Central memory CD8-positive, alpha-beta T cell (primary cell): ENCODE results near the gene RTN4RL1.
"Not testable (repeated sequence)": the region's sequence is repeated elsewhere in the genome, so short reads cannot be mapped to it uniquely, and the experiment has no call there.

ENCODE experiments used
- ATAC-seq: fragments of 150-1000 bp; cut with Tn5 transposase; replicated peaks from 2 replicates; pipeline ENCODE4 v1.10.0; 2022; ENCODE audit warnings: mild to moderate bottlenecking, moderate FRiP score, moderate number of reproducible peaks; ENCODE audit not compliant: poor library complexity, severe bottlenecking; ENCODE audit errors: extremely low read depth
- DNase-seq, 2 donors: peaks; one replicate each; pipeline ENCODE4 v3.0.0; 2021; ENCODE audit warnings: low spot score in 2 of 2
- H3K27ac Mint-ChIP-seq: one replicate; pipeline ENCODE4 v1.8.0; 2022; ENCODE audit warnings: low read depth, mild to moderate bottlenecking, moderate library complexity, mixed read lengths
- H3K27me3 Mint-ChIP-seq: one replicate; pipeline ENCODE4 v1.8.0; 2022; ENCODE audit warnings: mixed read lengths
- H3K36me3 Mint-ChIP-seq: one replicate; pipeline ENCODE4 v1.8.0; 2022; ENCODE audit warnings: mild to moderate bottlenecking, moderate library complexity, mixed read lengths; ENCODE audit not compliant: insufficient read depth
- H3K4me1 Mint-ChIP-seq: one replicate; pipeline ENCODE4 v1.8.0; 2022; ENCODE audit warnings: mixed read lengths
- H3K4me3 Mint-ChIP-seq: one replicate; pipeline ENCODE4 v1.8.0; 2022; ENCODE audit warnings: mild to moderate bottlenecking, moderate library complexity, mixed read lengths
- H3K9me3 Mint-ChIP-seq: one replicate; pipeline ENCODE4 v1.8.0; 2022; ENCODE audit warnings: mixed read lengths

Gene RTN4RL1

GRCh38 chr17:1995907-1996799, 29.0 kb downstream of the RTN4RL1 start:
- DNase-seq (no peak), ATAC-seq (no peak)
- Mint-ChIP-seq H3K27ac (no peak overlapping the region), H3K27me3 (peaks cover 65% of the 10 kb centered on the region), H3K36me3 (peaks cover 4% of the 10 kb centered on the region), H3K4me1 (no peaks in the 10 kb centered on the region), H3K4me3 (no peak overlapping the region), H3K9me3 (no peaks in the 10 kb centered on the region)

DNA sequence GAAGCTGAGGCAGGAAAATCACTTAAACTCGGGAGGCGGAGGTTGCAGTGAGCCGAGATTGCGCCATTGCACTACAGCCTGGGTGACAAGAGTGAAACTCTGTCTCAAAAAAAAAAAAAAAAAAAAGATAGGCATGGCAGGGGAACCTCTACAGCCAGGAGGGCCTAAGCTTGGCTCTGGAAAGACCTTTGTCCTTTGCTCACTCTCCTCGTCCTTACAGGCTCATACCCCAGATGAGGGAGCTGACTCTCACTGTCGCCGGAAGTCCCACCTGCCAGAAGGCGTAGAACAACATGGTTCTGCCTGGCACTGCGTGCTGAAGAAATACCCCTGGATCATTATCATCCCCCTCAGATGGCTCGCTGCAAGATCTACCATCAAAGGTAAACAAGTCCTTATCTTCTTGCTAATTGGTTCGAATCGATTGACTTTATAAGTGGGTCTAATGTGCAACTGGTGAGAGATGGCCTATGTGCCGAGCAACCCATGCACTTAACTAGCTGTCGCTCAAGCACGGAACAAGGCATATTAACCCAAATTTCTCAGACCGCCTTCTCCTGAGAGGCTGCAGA, 29.7 kb downstream of the RTN4RL1 start:
- H3K9me3 Mint-ChIP-seq: no peaks in the 10 kb centered on the region

DNA sequence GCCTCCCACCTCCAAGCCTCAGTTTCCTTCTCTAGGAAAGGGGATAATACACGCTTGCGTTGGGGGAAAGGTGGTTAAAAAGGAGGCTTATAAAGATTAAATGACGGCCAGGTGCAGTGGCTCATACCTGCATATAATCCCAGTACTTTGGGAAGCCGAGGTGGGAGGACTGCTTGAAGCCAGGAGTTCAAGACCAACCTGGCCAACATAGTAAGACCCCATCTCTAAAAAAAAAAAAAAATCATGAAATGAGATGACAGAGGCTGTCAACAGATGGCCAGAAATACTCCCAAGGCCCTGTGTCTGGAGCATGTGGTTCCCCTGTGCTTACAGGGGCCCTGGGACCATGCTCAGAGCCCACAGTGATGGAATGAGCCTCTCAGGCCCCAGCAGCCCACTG, 30.4 kb downstream of the RTN4RL1 start:
- Mint-ChIP-seq H3K9me3 (no peaks in the 10 kb centered on the region), H3K27me3 (peaks cover 50% of the 10 kb centered on the region), H3K4me1 (no peaks in the 10 kb centered on the region), H3K4me3 (no peak overlapping the region), H3K27ac (no peak overlapping the region), H3K36me3 (peaks cover 4% of the 10 kb centered on the region)
- ATAC-seq: no peak
- DNase-seq: no peak

More for the DNA sequence above, 29.7 kb downstream of the RTN4RL1 start:
- no peak overlapping the region for H3K4me3 Mint-ChIP-seq
- peaks cover 4% of the 10 kb centered on the region for H3K36me3 Mint-ChIP-seq
- no peak for ATAC-seq
- no peak for DNase-seq
- H3K27me3 Mint-ChIP-seq: peaks cover 57% of the 10 kb centered on the region
- no peak overlapping the region for H3K27ac Mint-ChIP-seq
- H3K4me1 Mint-ChIP-seq: no peaks in the 10 kb centered on the region

DNA sequence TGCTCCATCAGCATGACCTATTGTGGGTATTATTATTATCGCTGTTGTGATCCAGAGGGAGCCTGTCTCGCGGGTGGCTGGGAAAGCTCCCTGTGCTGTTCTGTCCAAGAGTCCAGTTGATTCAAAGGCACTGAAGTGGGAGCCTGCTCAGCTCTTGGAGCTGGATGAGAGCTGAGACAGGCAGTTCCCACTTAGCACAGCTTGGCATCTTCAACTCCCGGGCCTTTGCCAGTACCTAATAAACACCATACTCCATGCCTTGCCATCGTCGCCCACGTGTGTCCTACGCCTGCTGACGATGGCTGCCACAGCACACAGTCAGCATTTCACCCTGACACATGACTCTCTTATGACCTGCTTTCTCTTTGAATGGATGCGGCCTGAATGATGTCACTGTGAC, 32.6 kb downstream of the RTN4RL1 start:
- peaks cover 46% of the 10 kb centered on the region for H3K27me3 Mint-ChIP-seq
- DNase-seq (no peak), ATAC-seq (no peak)
- no peaks in the 10 kb centered on the region for H3K36me3 Mint-ChIP-seq
- H3K4me1 Mint-ChIP-seq: no peaks in the 10 kb centered on the region
- no peak overlapping the region for H3K4me3 Mint-ChIP-seq
- H3K9me3 Mint-ChIP-seq: no peaks in the 10 kb centered on the region
- H3K27ac Mint-ChIP-seq: no peak overlapping the region

DNA sequence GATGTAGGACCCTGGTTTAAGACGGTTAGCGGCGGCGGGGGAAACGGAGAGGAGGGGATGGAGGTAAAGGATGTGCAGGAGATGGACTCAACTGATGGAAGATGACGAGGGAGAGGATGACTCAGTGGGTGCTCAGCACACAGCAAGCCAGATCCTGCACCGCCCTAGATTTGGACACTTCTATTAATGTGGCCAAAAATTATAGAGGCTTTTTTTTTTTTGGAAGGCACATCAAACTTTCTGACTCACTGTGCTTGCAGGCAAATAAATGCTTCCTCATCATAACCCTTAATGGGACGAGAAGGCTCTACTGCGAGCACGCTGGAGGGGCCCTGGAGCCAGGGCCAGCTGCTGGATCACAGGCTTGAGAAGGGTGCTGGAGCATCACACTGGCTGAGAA, 36.0 kb downstream of the RTN4RL1 start:
- no peak for DNase-seq
- Mint-ChIP-seq H3K4me3 (no peak overlapping the region), H3K27ac (no peak overlapping the region), H3K9me3 (no peaks in the 10 kb centered on the region), H3K27me3 (peaks cover 21% of the 10 kb centered on the region), H3K4me1 (no peaks in the 10 kb centered on the region), H3K36me3 (no peaks in the 10 kb centered on the region)
- ATAC-seq: no peak

DNA sequence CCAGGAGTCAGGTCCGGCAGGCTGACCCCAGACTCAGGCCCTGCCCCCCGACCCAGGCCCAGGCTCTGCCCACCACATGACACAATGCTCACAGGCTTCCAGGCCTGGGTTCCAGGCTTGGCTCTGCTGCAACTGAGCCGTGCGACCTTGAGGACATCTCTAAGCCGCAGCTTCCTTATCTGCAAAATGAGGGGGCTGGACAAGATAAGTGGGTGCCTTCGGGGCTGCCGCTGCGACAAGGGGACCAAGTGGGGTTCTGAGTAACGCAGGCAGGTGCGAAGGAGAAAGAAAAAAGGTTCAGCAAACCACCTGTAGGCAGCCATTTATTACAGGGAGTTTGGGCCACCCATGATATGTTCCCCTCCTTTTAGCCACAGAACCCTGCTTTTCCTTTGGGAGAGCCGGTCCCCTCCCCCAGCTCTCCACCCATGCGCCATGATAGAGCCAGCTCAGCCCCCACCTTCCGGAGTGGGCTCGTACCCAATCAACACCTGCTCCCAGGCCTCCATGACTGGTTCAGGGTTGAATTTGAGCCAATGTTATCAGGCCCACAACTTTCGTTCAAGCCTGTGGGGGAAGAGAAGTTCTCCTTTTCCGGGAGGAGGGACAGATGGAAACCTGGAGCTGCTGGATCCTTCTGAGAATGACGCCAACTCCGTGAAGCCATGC, 38.2 kb downstream of the RTN4RL1 start:
- no peak for ATAC-seq
- no peaks in the 10 kb centered on the region for H3K4me1 Mint-ChIP-seq
- H3K27me3 Mint-ChIP-seq: peaks cover 26% of the 10 kb centered on the region
- no peaks in the 10 kb centered on the region for H3K9me3 Mint-ChIP-seq
- H3K36me3 Mint-ChIP-seq: no peaks in the 10 kb centered on the region
- no peak overlapping the region for H3K4me3 Mint-ChIP-seq
- no peak for DNase-seq
- H3K27ac Mint-ChIP-seq: no peak overlapping the region

- Mint-ChIP-seq H3K27me3 (peaks cover 31% of the 10 kb centered on the region), H3K36me3 (no peaks in the 10 kb centered on the region), H3K4me1 (no peaks in the 10 kb centered on the region), H3K9me3 (no peaks in the 10 kb centered on the region), H3K4me3 (no peak overlapping the region), H3K27ac (no peak overlapping the region)
- no peak for ATAC-seq
- DNase-seq: no peak
Measured at GRCh38 chr17:1985686-1986085, 39.4 kb downstream of the RTN4RL1 start.

DNA sequence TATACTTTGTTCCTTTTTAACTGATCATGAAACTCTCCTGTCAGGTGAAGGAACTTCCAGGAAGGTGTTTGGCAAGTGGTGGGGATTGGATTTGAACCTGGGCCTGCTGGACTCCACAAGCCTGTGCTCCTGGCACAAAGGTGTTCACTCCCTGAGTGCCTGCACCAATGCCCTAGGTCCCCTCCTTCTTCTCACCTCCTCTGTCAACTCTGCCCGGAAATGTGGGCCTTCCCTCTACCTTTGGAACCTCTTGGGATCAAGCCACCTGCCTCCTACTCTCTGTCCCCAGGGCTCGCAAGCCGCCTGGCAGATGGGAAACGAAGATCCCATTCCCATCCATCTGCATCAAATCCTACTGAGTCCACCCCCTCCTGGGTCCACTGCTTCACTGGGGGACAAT, 40.0 kb downstream of the RTN4RL1 start:
- no peaks in the 10 kb centered on the region for H3K36me3 Mint-ChIP-seq
- H3K27ac Mint-ChIP-seq: no peak overlapping the region
- H3K9me3 Mint-ChIP-seq: no peaks in the 10 kb centered on the region
- H3K4me3 Mint-ChIP-seq: no peak overlapping the region
- peaks cover 31% of the 10 kb centered on the region for H3K27me3 Mint-ChIP-seq
- no peaks in the 10 kb centered on the region for H3K4me1 Mint-ChIP-seq
- DNase-seq (no peak), ATAC-seq (no peak)

- Mint-ChIP-seq H3K27me3 (peaks cover 28% of the 10 kb centered on the region), H3K27ac (peak overlapping the region; percentile 55)
- H3K36me3 Mint-ChIP-seq, ATAC-seq, H3K4me1 Mint-ChIP-seq, H3K9me3 Mint-ChIP-seq, DNase-seq, H3K4me3 Mint-ChIP-seq: not testable (repeated sequence)
Measured at GRCh38 chr17:1982793-1983366, 42.3 kb downstream of the RTN4RL1 start.

- ATAC-seq (no peak), DNase-seq (no peak)
- Mint-ChIP-seq H3K9me3 (no peaks in the 10 kb centered on the region), H3K27ac (no peak overlapping the region), H3K4me1 (no peaks in the 10 kb centered on the region), H3K27me3 (peaks cover 40% of the 10 kb centered on the region), H3K4me3 (no peak overlapping the region), H3K36me3 (no peaks in the 10 kb centered on the region)
Measured at GRCh38 chr17:1980665-1981250, 44.4 kb downstream of the RTN4RL1 start.

- no peak for DNase-seq
- Mint-ChIP-seq H3K27me3 (peaks cover 45% of the 10 kb centered on the region), H3K4me1 (no peaks in the 10 kb centered on the region), H3K4me3 (no peak overlapping the region), H3K27ac (no peak overlapping the region), H3K36me3 (no peaks in the 10 kb centered on the region), H3K9me3 (no peaks in the 10 kb centered on the region)
- ATAC-seq: no peak
Measured at GRCh38 chr17:1979182-1979985, 45.8 kb downstream of the RTN4RL1 start.
